Karpas-422 (cell line): ENCODE results near the gene PPP1CC. TPM values are rescaled to one million over a fixed set of nuclear protein-coding genes. Genes with fewer than 3 reads are reported as not detected.
A peak's percentile ranks its signal among the peaks of the same experiment; 100 is the strongest.
"Not testable (repeated sequence)": the region's sequence is repeated elsewhere in the genome, so short reads cannot be mapped to it uniquely, and the experiment has no call there.

Experiments
- DNase-seq: peaks from one replicate; pipeline ENCODE4 v3.0.0-alpha.2; 2015
- H2AFZ ChIP-seq: fragments of 200-600 bp; sonication (generic); 2 replicates; pipeline ENCODE4 v1.6.1; 2014; ENCODE audit warnings: antibody characterized with exemption, low read length, mixed read lengths
- H3K27ac ChIP-seq: fragments of 200-600 bp; sonication (generic); 2 replicates; pipeline ENCODE4 v1.5.1; 2014; ENCODE audit warnings: mild to moderate bottlenecking, low read length, moderate library complexity
- H3K27me3 ChIP-seq: fragments of 200-600 bp; sonication (generic); 2 replicates; pipeline ENCODE4 v1.6.1; 2014; ENCODE audit warnings: low read length, mixed read lengths
- H3K36me3 ChIP-seq: fragments of 200-600 bp; sonication (generic); 2 replicates; pipeline ENCODE4 v1.6.1; 2014; ENCODE audit warnings: low read length, mixed read lengths; ENCODE audit not compliant: insufficient read depth
- H3K4me1 ChIP-seq: fragments of 200-600 bp; sonication (generic); 2 replicates; pipeline ENCODE4 v1.6.1; 2014; ENCODE audit warnings: mild to moderate bottlenecking, low read length, mixed read lengths
- H3K4me2 ChIP-seq: fragments of 200-600 bp; sonication (generic); 2 replicates; pipeline ENCODE4 v1.6.1; 2014; ENCODE audit warnings: low read length, low read depth, mild to moderate bottlenecking; ENCODE audit not compliant: poor library complexity, severe bottlenecking
- H3K4me3 ChIP-seq: fragments of 200-600 bp; sonication (generic); 2 replicates; pipeline ENCODE4 v1.5.1; 2014; ENCODE audit warnings: mild to moderate bottlenecking, antibody characterized with exemption, low read length, mixed read lengths
- H3K79me2 ChIP-seq: fragments of 200-600 bp; sonication (generic); 2 replicates; pipeline ENCODE4 v1.6.1; 2014; ENCODE audit warnings: mild to moderate bottlenecking, low read length, mixed read lengths
- H3K9ac ChIP-seq: fragments of 200-600 bp; sonication (generic); 2 replicates; pipeline ENCODE4 v1.6.0; 2014; ENCODE audit warnings: low read length
- H3K9me2 ChIP-seq: fragments of 200-600 bp; sonication (generic), shearing (Covaris generic); replicated peaks from 2 replicates; pipeline ENCODE4 v1.6.0; 2014; ENCODE audit warnings: mild to moderate bottlenecking, low read length, moderate library complexity; ENCODE audit not compliant: insufficient read depth
- H3K9me3 ChIP-seq: fragments of 300-700, 200-600 bp; sonication (generic); 2 replicates; pipeline ENCODE4 v1.6.1; 2014; ENCODE audit warnings: low read length, mixed read lengths
- H4K20me1 ChIP-seq: fragments of 200-600 bp; sonication (generic); 2 replicates; pipeline ENCODE4 v1.6.1; 2014; ENCODE audit warnings: mild to moderate bottlenecking, antibody characterized with exemption, low read length, low read depth; ENCODE audit not compliant: insufficient read depth
- total RNA-seq: library from RNA; depleted of rRNA; stranded (reverse); fragments of >200 nt; shearing (Covaris generic); gene quantifications from 2 replicates; pipeline ENCODE4 v1.2.3, GENCODE V29; 2014; ENCODE audit warnings: low replicate concordance

The PPP1CC gene
- total RNA-seq, 1 experiment from 2014 or later: 248 TPM

DNA sequence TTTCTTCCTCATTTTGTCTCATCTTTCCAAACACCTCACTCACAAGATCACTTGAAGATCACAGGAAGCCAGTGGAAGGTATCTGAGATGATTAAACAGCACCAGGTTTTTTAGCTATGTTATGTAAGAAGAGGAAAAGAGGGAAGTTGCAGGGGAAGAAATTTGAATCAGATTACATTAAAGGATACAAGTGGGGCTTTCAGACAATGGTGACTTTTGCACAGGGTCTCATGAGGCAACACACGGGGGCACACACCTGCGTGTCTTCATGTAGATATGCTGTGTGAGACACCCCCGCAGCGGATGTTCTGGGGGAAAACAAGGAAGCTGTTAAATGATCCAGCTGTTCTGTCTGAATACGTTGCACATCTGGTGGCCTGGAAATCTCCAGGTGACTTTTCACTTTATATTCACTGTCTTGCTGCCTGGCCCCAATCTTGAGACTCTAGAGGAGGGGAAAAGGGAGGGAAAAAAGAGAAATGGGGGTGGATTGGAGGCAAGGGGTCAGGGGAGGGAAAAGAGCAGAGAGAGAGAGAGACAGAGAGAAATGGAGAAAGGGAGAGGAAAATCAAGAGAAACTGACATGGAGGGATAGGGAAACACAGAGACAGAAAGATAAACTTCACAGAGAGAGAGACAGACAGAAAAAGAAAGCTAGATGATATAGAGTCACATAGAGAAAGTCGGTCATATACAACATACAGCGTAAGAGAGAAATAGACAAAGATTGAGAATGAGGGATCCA is 36.3 kb upstream of the PPP1CC start:
- Histone ChIP-seq H2AFZ (no peak overlapping the region), H3K79me2 (no peaks in the 10 kb centered on the region), H3K9me3 (no peaks in the 10 kb centered on the region), H3K4me3 (no peak overlapping the region), H4K20me1 (no peaks in the 10 kb centered on the region), H3K4me1 (peaks cover 30% of the 10 kb centered on the region), H3K9me2 (no peaks in the 10 kb centered on the region), H3K4me2 (peak overlapping the region; percentile 21), H3K27me3 (no peaks in the 10 kb centered on the region), H3K36me3 (no peaks in the 10 kb centered on the region), H3K9ac (no peak overlapping the region), H3K27ac (peak overlapping the region; percentile 33; the same call in 1 of the 2 replicates)
- DNase-seq: peak; percentile 46

DNA sequence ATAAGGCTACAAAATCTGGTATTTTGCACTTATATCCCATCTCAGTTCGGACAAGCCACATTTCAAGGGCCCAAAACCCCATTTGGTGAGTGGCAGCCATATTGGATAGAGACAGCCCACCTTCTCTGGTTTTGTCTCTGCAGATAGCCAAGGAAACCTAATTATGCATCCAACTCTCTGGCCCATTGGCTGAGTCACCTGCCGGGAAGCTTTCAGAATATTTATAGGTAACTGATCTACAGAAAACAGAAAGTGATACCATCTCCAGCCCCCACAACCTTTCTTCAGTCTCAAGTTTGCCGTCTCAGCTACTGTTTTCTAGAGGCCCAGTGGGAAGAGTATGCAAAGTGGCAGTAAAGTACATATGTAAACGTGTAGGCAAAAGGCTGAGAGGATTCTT is 33.7 kb upstream of the PPP1CC start:
- Histone ChIP-seq H2AFZ (peak overlapping the region; percentile 89), H3K4me1 (peaks cover 30% of the 10 kb centered on the region), H3K27me3 (no peaks in the 10 kb centered on the region), H3K9me3 (no peaks in the 10 kb centered on the region), H3K79me2 (no peaks in the 10 kb centered on the region), H3K4me3 (peak overlapping the region; percentile 40; the same call in 1 of the 2 replicates), H3K27ac (no peak overlapping the region), H4K20me1 (no peaks in the 10 kb centered on the region), H3K36me3 (no peaks in the 10 kb centered on the region), H3K4me2 (peak overlapping the region; percentile 45), H3K9ac (no peak overlapping the region), H3K9me2 (no peaks in the 10 kb centered on the region)
- DNase-seq: peak; percentile 46

DNA sequence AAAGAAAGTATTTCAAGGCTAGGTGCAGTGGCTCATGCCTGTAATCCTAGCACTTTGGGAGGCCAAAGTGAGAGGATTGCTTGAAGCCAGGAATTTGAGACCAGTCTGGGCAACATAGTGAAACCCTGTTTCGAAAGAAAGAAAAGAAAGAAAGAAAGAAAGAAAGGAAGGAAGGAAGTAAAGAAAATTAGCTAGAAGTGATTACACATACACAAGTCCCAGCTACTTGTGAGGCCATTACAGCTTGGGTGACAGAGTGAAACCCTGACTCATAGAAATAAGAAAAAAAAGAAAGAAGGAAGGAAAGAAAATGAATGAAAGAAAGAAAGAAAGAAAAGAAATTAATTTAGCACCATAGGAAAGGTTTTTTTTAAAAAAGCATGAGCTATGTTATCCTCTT is 33.3 kb upstream of the PPP1CC start:
- H3K27ac ChIP-seq: no peak overlapping the region
- H3K4me2 ChIP-seq: peak overlapping the region; percentile 45
- H3K9me3 ChIP-seq: no peaks in the 10 kb centered on the region
- H2AFZ ChIP-seq: peak overlapping the region; percentile 89; the same call in 1 of the 2 replicates
- H3K9me2 ChIP-seq: no peaks in the 10 kb centered on the region
- no peaks in the 10 kb centered on the region for H3K79me2 ChIP-seq
- H3K27me3 ChIP-seq: no peaks in the 10 kb centered on the region
- DNase-seq: no peak
- no peak overlapping the region for H3K4me3 ChIP-seq
- peaks cover 30% of the 10 kb centered on the region for H3K4me1 ChIP-seq
- H3K9ac ChIP-seq: no peak overlapping the region
- no peaks in the 10 kb centered on the region for H4K20me1 ChIP-seq
- no peaks in the 10 kb centered on the region for H3K36me3 ChIP-seq

DNA sequence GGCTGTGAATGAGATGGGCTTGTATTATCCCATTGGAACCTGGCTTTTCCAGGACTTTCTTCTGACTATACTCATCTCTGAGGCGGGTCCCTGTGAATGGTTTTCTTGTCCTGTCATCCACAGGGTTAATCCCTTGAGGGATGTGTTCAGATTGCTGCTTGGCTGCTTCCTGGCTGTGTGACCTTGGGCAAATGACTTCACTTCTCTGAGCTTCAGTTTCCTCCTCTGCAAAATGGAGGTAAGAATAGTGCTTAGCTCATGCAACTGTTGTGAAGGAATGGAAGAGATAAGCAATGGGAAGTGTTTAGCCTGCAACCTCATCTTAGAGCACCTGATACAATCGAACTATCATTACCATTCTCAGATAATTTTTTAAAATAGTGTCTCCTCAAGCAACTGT is 32.1 kb upstream of the PPP1CC start:
- no peak overlapping the region for H3K27ac ChIP-seq
- H3K4me2 ChIP-seq: no peak overlapping the region
- no peak for DNase-seq
- H3K27me3 ChIP-seq: no peaks in the 10 kb centered on the region
- H3K4me3 ChIP-seq: no peak overlapping the region
- H2AFZ ChIP-seq: no peak overlapping the region
- no peaks in the 10 kb centered on the region for H3K9me2 ChIP-seq
- no peaks in the 10 kb centered on the region for H4K20me1 ChIP-seq
- H3K79me2 ChIP-seq: no peaks in the 10 kb centered on the region
- H3K4me1 ChIP-seq: peaks cover 30% of the 10 kb centered on the region
- H3K9ac ChIP-seq: no peak overlapping the region
- no peaks in the 10 kb centered on the region for H3K9me3 ChIP-seq
- H3K36me3 ChIP-seq: no peaks in the 10 kb centered on the region

DNA sequence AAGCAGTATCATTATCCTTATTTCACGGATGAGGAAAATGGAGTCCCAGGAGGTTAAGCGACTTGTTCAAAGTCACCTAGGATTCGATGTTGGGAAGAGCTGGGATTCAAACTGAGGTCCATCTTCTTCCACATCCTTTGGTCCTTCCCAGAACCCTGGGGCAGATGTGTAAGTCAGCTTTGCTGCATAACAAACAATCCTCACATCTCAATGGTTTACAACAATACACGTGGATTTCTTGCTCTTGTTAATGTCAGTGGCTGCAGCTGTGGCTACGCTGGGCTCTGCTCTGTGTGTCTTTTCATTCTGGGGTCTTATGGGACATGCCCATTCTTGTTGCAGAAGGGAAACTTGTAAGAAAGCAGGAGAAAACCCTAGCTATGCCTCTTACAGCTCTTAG is 26.3 kb upstream of the PPP1CC start:
- no peak overlapping the region for H3K4me3 ChIP-seq
- no peak overlapping the region for H3K27ac ChIP-seq
- H3K4me1 ChIP-seq: peaks cover 11% of the 10 kb centered on the region; the same call in 1 of the 2 replicates
- no peak overlapping the region for H3K9ac ChIP-seq
- no peaks in the 10 kb centered on the region for H3K36me3 ChIP-seq
- H3K9me3 ChIP-seq: no peaks in the 10 kb centered on the region
- no peaks in the 10 kb centered on the region for H3K9me2 ChIP-seq
- no peak overlapping the region for H2AFZ ChIP-seq
- H4K20me1 ChIP-seq: no peaks in the 10 kb centered on the region
- no peak for DNase-seq
- no peak overlapping the region for H3K4me2 ChIP-seq
- no peaks in the 10 kb centered on the region for H3K79me2 ChIP-seq
- no peaks in the 10 kb centered on the region for H3K27me3 ChIP-seq

DNA sequence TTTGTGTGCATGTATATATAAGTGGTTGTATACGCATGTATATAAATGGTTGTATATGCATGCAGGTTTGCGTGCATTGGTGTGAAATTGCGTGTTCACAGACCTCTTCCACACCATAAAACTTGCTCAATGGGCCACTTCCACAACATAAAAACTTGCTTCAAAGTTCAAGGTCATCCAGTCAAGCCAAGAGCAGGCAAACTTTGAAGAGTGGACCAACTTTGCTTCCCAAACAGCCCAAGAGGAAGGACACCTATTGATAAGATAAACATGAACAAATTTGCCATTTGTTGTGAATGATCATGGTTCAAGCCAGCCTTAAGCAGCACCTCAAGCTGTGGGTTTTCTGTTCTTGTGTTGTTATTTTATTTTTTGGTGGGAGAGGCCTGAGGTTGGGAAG is 25.2 kb upstream of the PPP1CC start:
- no peak overlapping the region for H2AFZ ChIP-seq
- H3K4me1 ChIP-seq: peaks cover 12% of the 10 kb centered on the region; the same call in 1 of the 2 replicates
- H3K9me2 ChIP-seq: no peaks in the 10 kb centered on the region
- no peaks in the 10 kb centered on the region for H3K9me3 ChIP-seq
- H3K79me2 ChIP-seq: no peaks in the 10 kb centered on the region
- no peaks in the 10 kb centered on the region for H3K36me3 ChIP-seq
- DNase-seq: no peak
- no peaks in the 10 kb centered on the region for H3K27me3 ChIP-seq
- no peak overlapping the region for H3K4me3 ChIP-seq
- no peaks in the 10 kb centered on the region for H4K20me1 ChIP-seq
- no peak overlapping the region for H3K27ac ChIP-seq
- H3K4me2 ChIP-seq: no peak overlapping the region
- no peak overlapping the region for H3K9ac ChIP-seq

DNA sequence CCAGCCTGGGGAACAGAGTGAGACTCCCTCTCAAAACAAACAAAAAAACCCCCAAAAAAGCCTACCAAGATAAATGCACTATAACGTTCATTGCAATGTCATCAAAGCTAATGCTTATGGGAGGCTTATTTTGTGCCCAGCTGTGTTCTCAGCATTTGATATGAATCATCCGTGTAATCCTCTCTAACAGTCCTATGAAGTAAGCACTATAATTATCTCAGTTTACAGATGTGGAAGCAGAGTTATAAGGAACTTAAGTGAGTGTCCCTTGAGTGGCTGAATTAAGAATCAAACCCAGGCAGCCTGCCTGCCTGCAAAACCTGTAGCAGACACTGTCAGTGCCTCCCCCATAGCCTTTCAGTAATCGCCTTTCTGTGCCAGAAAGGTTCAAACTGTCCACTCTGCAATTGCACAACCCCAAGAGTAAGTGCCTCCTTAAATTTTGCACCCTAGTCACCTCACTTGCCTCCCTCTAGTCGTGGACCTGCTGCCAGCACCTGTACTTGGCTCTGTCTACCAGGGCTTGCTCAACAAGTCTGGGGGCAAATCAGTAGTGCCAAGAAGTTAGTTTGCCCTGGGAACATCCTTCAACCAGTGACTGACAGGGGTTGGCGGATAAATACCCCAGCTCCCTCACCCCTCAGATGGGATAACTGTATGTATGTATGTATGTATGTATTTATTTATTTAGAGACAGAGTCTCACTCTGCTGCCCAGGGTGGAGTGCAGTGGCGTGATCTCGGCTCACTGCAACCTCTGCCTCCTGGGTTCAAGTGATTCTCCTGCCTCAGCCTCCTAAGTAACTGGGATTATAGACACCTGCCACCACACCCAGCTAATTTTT is 23.8 kb upstream of the PPP1CC start:
- Histone ChIP-seq H3K4me3 (no peak overlapping the region), H3K9me2 (no peaks in the 10 kb centered on the region), H3K27me3 (no peaks in the 10 kb centered on the region), H3K9ac (no peak overlapping the region), H3K36me3 (no peaks in the 10 kb centered on the region), H2AFZ (no peak overlapping the region), H3K9me3 (no peaks in the 10 kb centered on the region), H3K79me2 (no peaks in the 10 kb centered on the region), H3K27ac (no peak overlapping the region), H3K4me1 (peaks cover 11% of the 10 kb centered on the region; the same call in 1 of the 2 replicates), H4K20me1 (no peaks in the 10 kb centered on the region), H3K4me2 (no peak overlapping the region)
- peak; percentile 36 for DNase-seq

DNA sequence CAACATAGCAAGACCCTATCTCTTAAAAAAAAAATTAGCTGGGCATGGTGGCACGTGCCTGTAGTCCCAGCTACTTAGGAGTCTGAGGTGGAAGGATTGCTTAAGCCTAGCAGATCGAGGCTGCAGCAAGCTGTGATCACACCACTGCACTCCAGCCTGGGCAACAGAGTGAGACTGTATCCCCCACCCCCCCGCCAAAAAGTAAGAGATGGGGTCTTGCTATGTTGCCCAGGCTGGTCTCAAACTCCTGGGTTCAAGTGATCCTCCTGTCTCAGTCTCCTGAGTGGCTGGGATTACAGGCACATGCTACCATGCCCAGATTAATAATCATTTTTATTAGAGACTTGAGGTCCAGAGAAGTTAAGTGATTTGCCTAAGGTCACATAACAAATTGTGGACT is 22.9 kb upstream of the PPP1CC start:
- peaks cover 11% of the 10 kb centered on the region; the same call in 1 of the 2 replicates for H3K4me1 ChIP-seq
- not testable (repeated sequence) for H4K20me1 ChIP-seq, H3K27me3 ChIP-seq, H3K9me2 ChIP-seq, H3K27ac ChIP-seq, H3K4me3 ChIP-seq, H3K9me3 ChIP-seq, H3K79me2 ChIP-seq, H3K4me2 ChIP-seq, H2AFZ ChIP-seq, H3K9ac ChIP-seq, H3K36me3 ChIP-seq
- peak; percentile 16 for DNase-seq
